Activated T-helper 2 cell treated with anti-CD3 and anti-CD28 coated beads, Interferon-gamma antibody, Interleukin-2, Interleukin-4, amounts not matched to agents 10 μg/mL and 5 μg/mL and 100 μg/mL, durations not matched to agents 14 hours and 24 hours and 36 hours (primary cell): ENCODE measurements around the gene PAX8. TPM values are rescaled to one million over a fixed set of nuclear protein-coding genes. Genes with fewer than 3 reads are reported as not detected.

Source experiments
- DNase-seq: peaks from one replicate; pipeline ENCODE4 v3.0.0; 2021; ENCODE audit warnings: low spot score
- H3K27ac Mint-ChIP-seq: one replicate; pipeline ENCODE4 v1.8.0; 2021; ENCODE audit warnings: mixed read lengths
- H3K27me3 Mint-ChIP-seq: one replicate; pipeline ENCODE4 v1.8.0; 2021; ENCODE audit warnings: low read depth, mixed read lengths
- H3K36me3 Mint-ChIP-seq: one replicate; pipeline ENCODE4 v1.8.0; 2021; ENCODE audit warnings: low read depth, mixed read lengths
- H3K4me1 Mint-ChIP-seq: one replicate; pipeline ENCODE4 v1.8.0; 2021; ENCODE audit warnings: low read depth, mixed read lengths
- H3K4me3 Mint-ChIP-seq: one replicate; pipeline ENCODE4 v1.8.0; 2021; ENCODE audit warnings: low read depth, mild to moderate bottlenecking, moderate library complexity, mixed read lengths
- H3K9me3 Mint-ChIP-seq: one replicate; pipeline ENCODE4 v1.8.0; 2021; ENCODE audit warnings: mixed read lengths
- intact Hi-C: fragments of 100-400 bp; cut with micrococcal nuclease; formaldehyde crosslinking; loops from one replicate; pipeline ENCODE4 v1.15.1; 2023
- total RNA-seq: library from RNA; stranded (reverse); gene quantifications from 2 replicates; pipeline ENCODE4 v1.2.3, GENCODE V29; 2022

The PAX8 gene
- total RNA-seq, 1 donor from 2014 or later: 0.84 TPM

DNA sequence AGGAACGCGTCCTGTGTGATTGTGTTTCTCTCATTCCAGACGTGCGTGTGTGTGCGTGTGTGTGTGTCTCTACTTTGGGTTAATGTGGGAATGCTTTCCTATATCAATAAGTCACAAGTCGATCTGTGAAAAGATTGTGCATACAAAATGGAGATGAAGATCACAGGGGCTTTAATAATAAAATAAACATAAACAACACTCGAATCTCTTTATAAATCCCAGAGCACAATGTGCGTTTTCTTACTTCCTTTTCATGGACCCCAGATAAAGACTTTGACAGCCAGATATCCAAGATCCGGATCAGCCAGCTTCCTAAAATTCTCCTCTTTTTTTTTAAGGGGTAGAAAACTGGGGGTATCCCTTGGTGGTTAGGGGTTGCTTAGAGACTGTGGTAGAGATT, 4.7 kb downstream of the PAX8 start:
- no peak for DNase-seq
- H3K27me3 Mint-ChIP-seq: peaks cover 81% of the 10 kb centered on the region
- intact Hi-C loops: loop anchor here (5.0 to 10.0 kb wide), 2 partner anchors 72 to 231 kb away; no protein-coding TSS in a partner anchor

GRCh38 chr2:113273027-113273551, 5.6 kb downstream of the PAX8 start:
- DNase-seq: no peak
- intact Hi-C loops: loop anchor here (5.0 to 10.0 kb wide), 2 partner anchors 71 to 232 kb away; no protein-coding TSS in a partner anchor
- Mint-ChIP-seq H3K27me3 (peaks cover 76% of the 10 kb centered on the region), H3K4me1 (peaks cover 13% of the 10 kb centered on the region), H3K36me3 (no peaks in the 10 kb centered on the region), H3K9me3 (no peaks in the 10 kb centered on the region), H3K4me3 (no peak overlapping the region), H3K27ac (no peak overlapping the region)

More for the DNA sequence above, 4.7 kb downstream of the PAX8 start:
- Mint-ChIP-seq H3K27ac (no peak overlapping the region), H3K4me3 (no peak overlapping the region), H3K36me3 (no peaks in the 10 kb centered on the region), H3K4me1 (peaks cover 13% of the 10 kb centered on the region), H3K9me3 (no peaks in the 10 kb centered on the region)

GRCh38 chr2:113272477-113272876, 6.2 kb downstream of the PAX8 start:
- Mint-ChIP-seq H3K27me3 (peaks cover 76% of the 10 kb centered on the region), H3K36me3 (no peaks in the 10 kb centered on the region), H3K4me1 (peaks cover 13% of the 10 kb centered on the region), H3K27ac (no peak overlapping the region), H3K4me3 (no peak overlapping the region), H3K9me3 (no peaks in the 10 kb centered on the region)
- intact Hi-C loops: loop anchor here (5.0 to 10.0 kb wide), 2 partner anchors 70 to 232 kb away; no protein-coding TSS in a partner anchor
- DNase-seq: no peak

GRCh38 chr2:113268621-113269360, 9.9 kb downstream of the PAX8 start:
- Mint-ChIP-seq H3K4me1 (peaks cover 8% of the 10 kb centered on the region), H3K9me3 (no peaks in the 10 kb centered on the region), H3K36me3 (no peaks in the 10 kb centered on the region), H3K27ac (no peak overlapping the region), H3K4me3 (no peak overlapping the region), H3K27me3 (peaks cover 59% of the 10 kb centered on the region)
- intact Hi-C loops: no loop called here
- DNase-seq: no peak

GRCh38 chr2:113266431-113266830, 12.3 kb downstream of the PAX8 start:
- no peaks in the 10 kb centered on the region for H3K36me3 Mint-ChIP-seq
- H3K4me3 Mint-ChIP-seq: no peak overlapping the region
- peaks cover 52% of the 10 kb centered on the region for H3K27me3 Mint-ChIP-seq
- intact Hi-C loops: no loop called here
- DNase-seq: no peak
- H3K4me1 Mint-ChIP-seq: no peaks in the 10 kb centered on the region
- no peaks in the 10 kb centered on the region for H3K9me3 Mint-ChIP-seq
- H3K27ac Mint-ChIP-seq: no peak overlapping the region

- Mint-ChIP-seq H3K36me3 (no peaks in the 10 kb centered on the region), H3K9me3 (no peaks in the 10 kb centered on the region), H3K27me3 (peaks cover 40% of the 10 kb centered on the region), H3K4me1 (no peaks in the 10 kb centered on the region), H3K27ac (no peak overlapping the region), H3K4me3 (no peak overlapping the region)
- no peak for DNase-seq
- intact Hi-C loops: no loop called here
These were observed 13.9 kb downstream of the PAX8 start for GRCh38 chr2:113264713-113265403.

- Mint-ChIP-seq H3K4me1 (no peaks in the 10 kb centered on the region), H3K27me3 (peaks cover 37% of the 10 kb centered on the region), H3K27ac (no peak overlapping the region), H3K36me3 (no peaks in the 10 kb centered on the region), H3K9me3 (no peaks in the 10 kb centered on the region), H3K4me3 (no peak overlapping the region)
- intact Hi-C loops: no loop called here
- no peak for DNase-seq
These were observed 15.2 kb downstream of the PAX8 start for GRCh38 chr2:113263546-113263945.

DNA sequence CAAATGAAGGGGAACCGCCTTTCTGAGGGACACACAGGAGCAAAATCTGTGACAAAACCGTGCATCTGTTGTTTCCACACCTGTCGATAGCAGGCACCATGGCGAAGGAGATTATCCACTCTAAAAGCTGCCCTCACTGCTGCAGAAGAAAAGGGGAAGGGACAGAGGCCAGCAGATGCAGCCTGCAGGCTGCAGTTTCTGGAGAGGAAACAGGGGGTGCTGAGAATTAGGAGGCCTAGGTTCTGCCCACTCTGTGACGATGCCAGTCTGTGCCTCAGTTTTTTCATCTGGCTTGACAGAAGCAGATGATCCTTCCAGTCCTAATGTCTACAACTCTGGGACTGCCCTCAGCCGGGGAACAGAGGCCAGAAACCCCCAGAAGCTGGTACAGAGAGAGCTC, 17.7 kb downstream of the PAX8 start:
- no peaks in the 10 kb centered on the region for H3K9me3 Mint-ChIP-seq

GRCh38 chr2:113258471-113259147, 20.1 kb downstream of the PAX8 start:
- intact Hi-C loops: no loop called here
- peaks cover 28% of the 10 kb centered on the region for H3K27me3 Mint-ChIP-seq

More for the DNA sequence above, 17.7 kb downstream of the PAX8 start:
- no peak for DNase-seq
- intact Hi-C loops: no loop called here
- peaks cover 3% of the 10 kb centered on the region for H3K4me1 Mint-ChIP-seq
- H3K4me3 Mint-ChIP-seq: no peak overlapping the region
- peaks cover 43% of the 10 kb centered on the region for H3K27me3 Mint-ChIP-seq
- no peaks in the 10 kb centered on the region for H3K36me3 Mint-ChIP-seq
- H3K27ac Mint-ChIP-seq: no peak overlapping the region

GRCh38 chr2:113257516-113258264, 21.0 kb downstream of the PAX8 start:
- no peak overlapping the region for H3K27ac Mint-ChIP-seq
- peaks cover 24% of the 10 kb centered on the region for H3K4me1 Mint-ChIP-seq
- no peaks in the 10 kb centered on the region for H3K9me3 Mint-ChIP-seq
- H3K27me3 Mint-ChIP-seq: peaks cover 20% of the 10 kb centered on the region
- DNase-seq: no peak
- H3K4me3 Mint-ChIP-seq: no peak overlapping the region
- H3K36me3 Mint-ChIP-seq: peaks cover 2% of the 10 kb centered on the region
- intact Hi-C loops: no loop called here

More at GRCh38 chr2:113258471-113259147, 20.1 kb downstream of the PAX8 start:
- no peak for DNase-seq
- peaks cover 15% of the 10 kb centered on the region for H3K4me1 Mint-ChIP-seq
- no peak overlapping the region for H3K27ac Mint-ChIP-seq
- no peaks in the 10 kb centered on the region for H3K36me3 Mint-ChIP-seq
- no peak overlapping the region for H3K4me3 Mint-ChIP-seq
- H3K9me3 Mint-ChIP-seq: no peaks in the 10 kb centered on the region

DNA sequence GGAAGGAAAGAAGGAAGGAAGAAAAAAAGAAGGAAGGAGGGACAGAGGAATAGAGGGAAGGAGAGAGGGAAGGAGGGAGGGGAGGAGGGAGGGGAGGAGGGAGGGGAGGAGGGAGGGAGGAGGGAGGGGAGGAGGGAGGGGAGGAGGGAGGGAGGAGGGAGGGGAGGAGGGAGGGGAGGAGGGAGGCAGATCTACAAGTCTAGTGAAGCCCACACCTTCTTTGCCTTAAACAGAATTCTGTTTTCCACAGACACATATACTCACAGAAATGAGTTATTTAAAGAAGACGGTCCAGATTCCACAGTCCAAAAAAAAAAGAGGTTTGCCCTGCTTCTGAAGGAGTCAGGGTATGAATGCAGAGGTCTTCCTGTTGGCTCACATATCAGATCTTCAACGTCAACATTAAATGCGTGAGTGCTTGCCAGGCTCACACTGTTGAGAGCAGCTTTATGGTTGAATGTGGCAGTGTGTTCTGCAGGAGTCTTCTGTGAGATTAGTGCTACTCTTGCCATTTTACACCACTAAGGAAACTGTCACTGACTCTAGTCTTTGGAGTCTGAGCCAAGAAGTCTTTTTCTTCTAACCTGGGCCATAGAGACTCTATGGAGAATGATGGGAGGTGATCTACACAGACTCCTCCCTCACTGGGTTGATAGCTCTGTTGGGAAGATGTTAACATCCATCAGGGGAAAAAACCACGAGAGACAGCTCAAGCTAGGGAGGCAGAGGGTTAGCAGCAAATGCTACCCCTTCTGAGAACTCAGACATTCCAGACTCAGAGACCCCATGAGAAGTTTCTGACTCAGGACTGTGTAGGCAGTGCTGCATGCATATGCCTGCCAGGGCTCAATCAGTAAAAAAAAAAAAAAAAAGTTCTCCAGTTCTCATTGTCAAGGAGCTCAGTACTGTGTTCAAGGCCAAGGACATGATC, 23.3 kb downstream of the PAX8 start:
- intact Hi-C loops: no loop called here
- Mint-ChIP-seq H3K4me1 (peaks cover 47% of the 10 kb centered on the region), H3K4me3 (no peak overlapping the region), H3K27ac (no peak overlapping the region), H3K27me3 (peaks cover 12% of the 10 kb centered on the region), H3K9me3 (no peaks in the 10 kb centered on the region), H3K36me3 (peaks cover 3% of the 10 kb centered on the region)
- DNase-seq: no peak
